ENCODE data around the gene GMDS.

DNA sequence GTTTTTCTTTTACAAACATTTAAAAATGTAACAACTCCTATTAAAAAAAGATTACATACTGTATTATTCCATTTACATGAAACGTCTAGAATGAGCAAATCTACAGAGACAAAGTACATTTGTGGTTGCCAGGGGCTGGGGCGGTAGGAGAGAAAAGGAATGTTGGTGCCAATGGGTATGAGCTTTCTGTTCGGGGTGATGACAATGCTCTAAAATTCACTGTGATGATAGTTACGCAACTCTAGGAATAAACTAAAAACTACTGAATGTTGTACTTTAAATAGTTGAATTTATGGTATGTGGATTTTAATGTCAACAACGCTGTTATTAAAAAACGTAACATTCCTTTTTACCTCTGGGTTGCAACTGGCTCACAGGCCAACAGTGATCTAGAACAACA lies 211.1 kb downstream of the GMDS start:
- TF ChIP-seq, protein P1, sequence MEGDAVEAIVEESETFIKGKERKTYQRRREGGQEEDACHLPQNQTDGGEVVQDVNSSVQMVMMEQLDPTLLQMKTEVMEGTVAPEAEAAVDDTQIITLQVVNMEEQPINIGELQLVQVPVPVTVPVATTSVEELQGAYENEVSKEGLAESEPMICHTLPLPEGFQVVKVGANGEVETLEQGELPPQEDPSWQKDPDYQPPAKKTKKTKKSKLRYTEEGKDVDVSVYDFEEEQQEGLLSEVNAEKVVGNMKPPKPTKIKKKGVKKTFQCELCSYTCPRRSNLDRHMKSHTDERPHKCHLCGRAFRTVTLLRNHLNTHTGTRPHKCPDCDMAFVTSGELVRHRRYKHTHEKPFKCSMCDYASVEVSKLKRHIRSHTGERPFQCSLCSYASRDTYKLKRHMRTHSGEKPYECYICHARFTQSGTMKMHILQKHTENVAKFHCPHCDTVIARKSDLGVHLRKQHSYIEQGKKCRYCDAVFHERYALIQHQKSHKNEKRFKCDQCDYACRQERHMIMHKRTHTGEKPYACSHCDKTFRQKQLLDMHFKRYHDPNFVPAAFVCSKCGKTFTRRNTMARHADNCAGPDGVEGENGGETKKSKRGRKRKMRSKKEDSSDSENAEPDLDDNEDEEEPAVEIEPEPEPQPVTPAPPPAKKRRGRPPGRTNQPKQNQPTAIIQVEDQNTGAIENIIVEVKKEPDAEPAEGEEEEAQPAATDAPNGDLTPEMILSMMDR (conservative IDR thresholded peaks at IDR 0.05 in 1 of 2, IDR thresholded peaks at IDR 0.05 in 1 of 2; ENCODE audit: extremely low read depth in 1 of 2, insufficient read depth in 1 of 2, low read depth in 1 of 2, low read length in 2 of 2), result no peak
- no peak for TF ChIP-seq EZH2 (IDR thresholded peaks at IDR 0.05; ENCODE audit: borderline replicate concordance, low read length)
